OCI-LY3 (cell line): Measurements from ENCODE around the gene RNF152.

Experiments used
- H2AFZ ChIP-seq: fragments of 200-600, 300-600 bp; shearing (Covaris generic); 2 replicates; pipeline ENCODE4 v1.6.0; 2014; ENCODE audit warnings: antibody characterized with exemption, low read depth, low read length
- H3K27ac ChIP-seq: fragments of 200-600, 300-600 bp; sonication (generic); 2 replicates; pipeline ENCODE4 v1.5.1; 2014; ENCODE audit warnings: mild to moderate bottlenecking, low read length, moderate library complexity, mixed read lengths
- H3K27me3 ChIP-seq: fragments of 200-600, 300-600 bp; sonication (generic); 2 replicates; pipeline ENCODE4 v1.6.1; 2014; ENCODE audit warnings: low read depth, low read length, mixed read lengths
- H3K36me3 ChIP-seq: fragments of 200-600, 300-600 bp; sonication (generic); replicated peaks from 2 replicates; pipeline ENCODE3; 2014; ENCODE audit warnings: low read depth, low read length, mixed read lengths
- H3K4me1 ChIP-seq: fragments of 300-600, 200-600 bp; sonication (generic); 2 replicates; pipeline ENCODE4 v1.6.1; 2014; ENCODE audit warnings: low read length, mixed read lengths
- H3K4me2 ChIP-seq: fragments of 200-600, 300-600 bp; sonication (generic); 2 replicates; pipeline ENCODE4 v1.6.1; 2014; ENCODE audit warnings: low read length, mixed read lengths
- H3K4me3 ChIP-seq: fragments of 300-600, 200-600 bp; sonication (generic); 2 replicates; pipeline ENCODE4 v1.5.1; 2014; ENCODE audit warnings: antibody characterized with exemption, mild to moderate bottlenecking, low read length, moderate library complexity
- H3K79me2 ChIP-seq: fragments of 300-600, 200-600 bp; shearing (Covaris generic); 2 replicates; pipeline ENCODE4 v1.6.1; 2014; ENCODE audit warnings: mild to moderate bottlenecking, low read length, mixed read lengths
- H3K9ac ChIP-seq: fragments of 300-600, 200-600 bp; shearing (Covaris generic); 2 replicates; pipeline ENCODE4 v1.6.0; 2014; ENCODE audit warnings: mild to moderate bottlenecking, low read length, moderate library complexity
- H3K9me3 ChIP-seq: fragments of 200-600, 300-600 bp; shearing (Covaris generic); 2 replicates; pipeline ENCODE4 v1.6.1; 2014; ENCODE audit warnings: low read length, mixed read lengths; ENCODE audit not compliant: insufficient read depth
- H4K20me1 ChIP-seq: fragments of 200-600, 300-600 bp; sonication (generic); 2 replicates; pipeline ENCODE4 v1.6.1; 2016; ENCODE audit warnings: low read length, mixed read lengths; ENCODE audit not compliant: insufficient read depth
- EZH2phosphoT487 ChIP-seq: fragments of 200-600 bp; shearing (Covaris generic); IDR thresholded peaks from 2 replicates; pipeline ENCODE4 v1.6.1; 2018; ENCODE audit warnings: antibody characterized with exemption, mixed run types, low read depth
- TF ChIP-seq, protein P1 (sequence below): fragments of 200-600, 300-600 bp; sonication (generic); IDR thresholded peaks from 2 replicates; pipeline ENCODE4 v1.5.1; 2014; ENCODE audit warnings: antibody characterized with exemption, low read length, low read depth

The RNF152 gene

DNA sequence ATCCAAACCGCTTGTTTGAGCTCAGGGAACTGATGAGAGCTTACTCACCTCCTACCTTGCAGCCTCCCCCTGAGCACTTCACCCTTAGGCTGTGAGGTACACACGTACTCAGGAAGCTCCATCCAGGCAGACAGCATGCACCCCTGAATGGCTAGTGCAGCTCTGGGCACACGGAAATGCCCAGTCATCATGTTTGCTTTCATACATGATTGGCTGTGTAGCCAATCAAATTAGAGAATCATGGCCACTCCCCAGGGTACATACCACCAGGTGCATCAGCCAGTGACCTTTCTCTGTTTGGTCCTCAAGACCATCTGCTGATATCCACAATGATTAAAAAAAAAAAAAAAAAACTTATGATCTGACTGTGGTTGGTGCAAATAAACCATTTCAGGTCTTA lies 42.1 kb downstream of the RNF152 start:
- no peak for TF ChIP-seq EZH2phosphoT487
- TF ChIP-seq, protein P1, sequence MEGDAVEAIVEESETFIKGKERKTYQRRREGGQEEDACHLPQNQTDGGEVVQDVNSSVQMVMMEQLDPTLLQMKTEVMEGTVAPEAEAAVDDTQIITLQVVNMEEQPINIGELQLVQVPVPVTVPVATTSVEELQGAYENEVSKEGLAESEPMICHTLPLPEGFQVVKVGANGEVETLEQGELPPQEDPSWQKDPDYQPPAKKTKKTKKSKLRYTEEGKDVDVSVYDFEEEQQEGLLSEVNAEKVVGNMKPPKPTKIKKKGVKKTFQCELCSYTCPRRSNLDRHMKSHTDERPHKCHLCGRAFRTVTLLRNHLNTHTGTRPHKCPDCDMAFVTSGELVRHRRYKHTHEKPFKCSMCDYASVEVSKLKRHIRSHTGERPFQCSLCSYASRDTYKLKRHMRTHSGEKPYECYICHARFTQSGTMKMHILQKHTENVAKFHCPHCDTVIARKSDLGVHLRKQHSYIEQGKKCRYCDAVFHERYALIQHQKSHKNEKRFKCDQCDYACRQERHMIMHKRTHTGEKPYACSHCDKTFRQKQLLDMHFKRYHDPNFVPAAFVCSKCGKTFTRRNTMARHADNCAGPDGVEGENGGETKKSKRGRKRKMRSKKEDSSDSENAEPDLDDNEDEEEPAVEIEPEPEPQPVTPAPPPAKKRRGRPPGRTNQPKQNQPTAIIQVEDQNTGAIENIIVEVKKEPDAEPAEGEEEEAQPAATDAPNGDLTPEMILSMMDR = no peak
- Histone ChIP-seq H3K36me3 (no peaks in the 10 kb centered on the region), H3K27me3 (peaks cover 84% of the 10 kb centered on the region), H3K9ac (no peak overlapping the region), H3K27ac (no peak overlapping the region), H3K4me3 (no peak overlapping the region), H3K4me2 (no peak overlapping the region), H3K4me1 (no peaks in the 10 kb centered on the region), H4K20me1 (no peaks in the 10 kb centered on the region), H3K9me3 (no peaks in the 10 kb centered on the region), H2AFZ (no peak overlapping the region), H3K79me2 (no peaks in the 10 kb centered on the region)

DNA sequence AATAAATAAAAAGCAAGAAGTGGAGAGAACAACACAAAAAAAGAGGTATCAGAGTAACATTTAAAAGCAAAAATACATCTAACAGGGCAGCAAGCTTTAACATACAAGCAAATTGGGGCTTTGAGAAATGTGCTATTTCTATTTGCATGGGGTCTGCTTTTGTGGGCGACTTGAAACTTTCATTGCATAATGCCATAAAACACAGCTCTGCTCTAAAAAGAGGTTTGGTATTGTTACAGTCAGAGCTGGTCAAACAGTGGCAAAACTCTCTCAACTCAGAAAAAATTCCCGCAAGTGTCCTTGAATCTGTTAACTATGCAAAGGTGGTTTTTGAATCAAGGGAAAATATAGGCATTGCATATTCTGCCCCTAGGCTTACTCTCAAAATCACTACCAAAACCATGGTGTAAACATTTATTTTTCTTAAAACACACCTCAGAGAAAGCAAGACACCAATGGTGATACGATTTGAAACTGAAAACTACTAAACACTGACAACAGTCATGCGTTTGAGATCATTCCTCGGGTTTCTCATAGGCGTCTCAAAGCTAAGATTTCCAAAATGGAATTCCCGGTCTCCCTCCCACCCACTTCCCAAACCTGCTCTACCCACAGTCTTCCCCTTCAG lies 45.5 kb downstream of the RNF152 start:
- no peak overlapping the region for H2AFZ ChIP-seq
- H3K9me3 ChIP-seq = no peaks in the 10 kb centered on the region
- TF ChIP-seq EZH2phosphoT487 = no peak
- TF ChIP-seq, protein P1 = no peak
- H3K36me3 ChIP-seq = no peaks in the 10 kb centered on the region
- no peak overlapping the region for H3K9ac ChIP-seq
- no peaks in the 10 kb centered on the region for H3K4me1 ChIP-seq
- no peaks in the 10 kb centered on the region for H3K79me2 ChIP-seq
- no peaks in the 10 kb centered on the region for H4K20me1 ChIP-seq
- no peak overlapping the region for H3K4me2 ChIP-seq
- peaks cover 79% of the 10 kb centered on the region for H3K27me3 ChIP-seq
- H3K27ac ChIP-seq = no peak overlapping the region
- H3K4me3 ChIP-seq = no peak overlapping the region

DNA sequence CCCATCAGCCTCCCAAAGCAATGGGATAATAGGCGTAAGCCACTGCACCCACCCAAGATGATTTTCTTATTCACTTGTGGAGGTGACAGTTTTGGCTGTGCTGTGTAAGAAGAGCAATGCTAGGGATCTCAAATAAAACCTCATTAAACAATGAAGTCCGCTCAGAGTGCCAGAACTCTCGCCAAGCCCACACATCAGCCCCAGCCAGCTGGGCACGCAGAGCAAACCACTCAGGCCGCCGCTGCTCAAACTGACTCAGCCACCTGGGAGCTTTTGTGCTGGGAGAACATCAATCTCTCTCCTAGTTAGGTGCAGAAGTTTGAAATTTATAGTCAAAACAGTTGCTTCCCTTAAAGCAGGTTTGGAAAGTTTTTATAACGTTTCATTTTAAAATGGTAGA lies 47.6 kb downstream of the RNF152 start:
- H3K36me3 ChIP-seq = no peaks in the 10 kb centered on the region
- no peak for TF ChIP-seq EZH2phosphoT487
- TF ChIP-seq, protein P1 = no peak
- H3K79me2 ChIP-seq = no peaks in the 10 kb centered on the region
- H3K9me3 ChIP-seq = no peaks in the 10 kb centered on the region
- no peaks in the 10 kb centered on the region for H3K4me1 ChIP-seq
- no peak overlapping the region for H3K4me2 ChIP-seq
- no peak overlapping the region for H3K27ac ChIP-seq
- H3K9ac ChIP-seq = no peak overlapping the region
- H3K27me3 ChIP-seq = peaks cover 59% of the 10 kb centered on the region
- no peaks in the 10 kb centered on the region for H4K20me1 ChIP-seq
- no peak overlapping the region for H2AFZ ChIP-seq
- H3K4me3 ChIP-seq = no peak overlapping the region

DNA sequence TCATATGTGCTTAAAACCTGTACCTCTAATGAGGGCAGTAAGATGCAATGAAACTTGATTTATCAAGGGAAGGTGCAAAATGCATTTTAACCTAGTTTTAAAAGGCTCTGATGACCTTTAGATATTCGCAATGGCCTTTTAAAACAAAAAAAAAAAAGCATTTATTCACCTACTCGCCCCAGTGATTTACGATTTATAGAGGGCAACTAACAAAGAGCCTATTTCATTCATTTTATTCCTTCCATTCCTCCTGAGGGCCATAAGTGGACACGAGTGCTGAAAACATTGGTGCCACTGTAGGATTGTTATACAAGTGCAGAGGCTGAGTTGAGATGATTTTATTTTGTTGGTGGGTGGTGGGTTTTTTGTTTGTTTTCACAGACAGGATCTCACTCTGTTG lies 48.1 kb downstream of the RNF152 start:
- Histone ChIP-seq H3K4me2 (no peak overlapping the region), H3K79me2 (no peaks in the 10 kb centered on the region), H3K4me1 (no peaks in the 10 kb centered on the region), H3K36me3 (no peaks in the 10 kb centered on the region), H3K27ac (no peak overlapping the region), H3K9ac (no peak overlapping the region), H2AFZ (no peak overlapping the region), H3K27me3 (peaks cover 54% of the 10 kb centered on the region), H4K20me1 (no peaks in the 10 kb centered on the region), H3K4me3 (no peak overlapping the region), H3K9me3 (no peaks in the 10 kb centered on the region)
- TF ChIP-seq EZH2phosphoT487 = no peak
- TF ChIP-seq, protein P1 = no peak
